GM23248 (cell line): ENCODE results near the gene SNRPA. TPM values are rescaled to one million over a fixed set of nuclear protein-coding genes. Genes with fewer than 3 reads are reported as not detected.

ENCODE experiments used
- DNase-seq: peaks from one replicate; pipeline ENCODE4 v3.0.0-alpha.2; 2015
- H2AFZ ChIP-seq: fragments of 200-600 bp; sonication (generic); 2 replicates; pipeline ENCODE4 v1.6.1; 2016; ENCODE audit warnings: antibody characterized with exemption
- H3F3A ChIP-seq: fragments of 200-600 bp; sonication (generic); 2 replicates; pipeline ENCODE4 v1.6.1; 2016; ENCODE audit warnings: mild to moderate bottlenecking, antibody characterized with exemption, mixed run types; ENCODE audit not compliant: insufficient read depth
- H3K27ac ChIP-seq: fragments of 200-600 bp; sonication (generic); 2 replicates; pipeline ENCODE4 v1.5.1; 2016; ENCODE audit warnings: mild to moderate bottlenecking
- H3K27me3 ChIP-seq: fragments of 200-600 bp; sonication (generic); replicated peaks from 2 replicates; pipeline ENCODE4 v1.6.1; 2016; ENCODE audit warnings: mild to moderate bottlenecking; ENCODE audit not compliant: insufficient read depth
- H3K36me3 ChIP-seq: fragments of 200-600 bp; sonication (generic); 2 replicates; pipeline ENCODE4 v1.6.1; 2016; ENCODE audit warnings: low read depth, mild to moderate bottlenecking
- H3K4me1 ChIP-seq: fragments of 200-600 bp; sonication (generic); 2 replicates; pipeline ENCODE4 v1.6.1; 2016; ENCODE audit warnings: mild to moderate bottlenecking; ENCODE audit not compliant: insufficient read depth
- H3K4me2 ChIP-seq: fragments of 200-600 bp; sonication (generic); one replicate; pipeline ENCODE4 v1.6.1; 2016; ENCODE audit warnings: mild to moderate bottlenecking; ENCODE audit not compliant: unreplicated experiment
- H3K4me3 ChIP-seq: fragments of 200-600 bp; sonication (generic); 2 replicates; pipeline ENCODE4 v1.5.1; 2016; ENCODE audit warnings: mild to moderate bottlenecking
- H3K79me2 ChIP-seq: fragments of 200-600 bp; sonication (generic); 2 replicates; pipeline ENCODE4 v1.6.1; 2016; ENCODE audit warnings: mild to moderate bottlenecking; ENCODE audit not compliant: insufficient read depth
- H3K9ac ChIP-seq: fragments of 200-600 bp; sonication (generic); 2 replicates; pipeline ENCODE4 v1.6.1; 2016; ENCODE audit warnings: mild to moderate bottlenecking
- H3K9me2 ChIP-seq: fragments of 200-600 bp; sonication (generic); 2 replicates; pipeline ENCODE4 v1.6.1; 2016; ENCODE audit warnings: mixed run types, mild to moderate bottlenecking, moderate library complexity; ENCODE audit not compliant: insufficient read depth
- H3K9me3 ChIP-seq: fragments of 200-600 bp; sonication (generic); one replicate; pipeline ENCODE4 v1.6.1; 2017; ENCODE audit warnings: low read depth
- H4K20me1 ChIP-seq: fragments of 200-600 bp; sonication (generic); 2 replicates; pipeline ENCODE4 v1.6.0; 2016; ENCODE audit not compliant: insufficient read depth
- EZH2 ChIP-seq: fragments of 200-600 bp; sonication (generic); IDR thresholded peaks from 2 replicates; pipeline ENCODE4 v1.6.1; 2018; ENCODE audit warnings: antibody characterized with exemption, mild to moderate bottlenecking; ENCODE audit not compliant: insufficient read depth, poor library complexity, severe bottlenecking
- EZH2phosphoT487 ChIP-seq: fragments of 200-600 bp; sonication (generic); IDR thresholded peaks from 2 replicates; pipeline ENCODE4 v1.6.1; 2018; ENCODE audit warnings: antibody characterized with exemption, moderate library complexity, mild to moderate bottlenecking, low read depth; ENCODE audit not compliant: insufficient read depth
- WGBS, 2 experiments: methylation state at CpG; one replicate each; pipeline ENCODE4 v1.1.6; 2015 to 2017; ENCODE audit warnings: low lambda C conversion rate in 2 of 2, low coverage in 1 of 2; ENCODE audit errors: missing lambda C conversion rate in 2 of 2; 5-methylcytosine and 5-hydroxymethylcytosine counted together
- in situ Hi-C: fragments of 300-500 bp; cut with MboI; formaldehyde crosslinking; loops from 2 replicates; pipeline ENCODE4 v1.15.0; 2020
- polyA plus RNA-seq: library from polyadenylated mRNA; unstranded; fragments of >200 nt; fragmentation: Nextera tagmentation; extraction: Ambion mirVana; gene quantifications from 2 replicates; pipeline ENCODE4 v1.2.1, GENCODE V29; 2016
- total RNA-seq: library from RNA; depleted of rRNA; stranded (reverse); fragments of >200 nt; shearing (Covaris generic); gene quantifications from 2 replicates; pipeline ENCODE4 v1.2.3, GENCODE V29; 2014

The SNRPA gene
- total and polyA plus RNA-seq, 2 experiments from 2014 or later, result 30.6 to 58.5 TPM

DNA sequence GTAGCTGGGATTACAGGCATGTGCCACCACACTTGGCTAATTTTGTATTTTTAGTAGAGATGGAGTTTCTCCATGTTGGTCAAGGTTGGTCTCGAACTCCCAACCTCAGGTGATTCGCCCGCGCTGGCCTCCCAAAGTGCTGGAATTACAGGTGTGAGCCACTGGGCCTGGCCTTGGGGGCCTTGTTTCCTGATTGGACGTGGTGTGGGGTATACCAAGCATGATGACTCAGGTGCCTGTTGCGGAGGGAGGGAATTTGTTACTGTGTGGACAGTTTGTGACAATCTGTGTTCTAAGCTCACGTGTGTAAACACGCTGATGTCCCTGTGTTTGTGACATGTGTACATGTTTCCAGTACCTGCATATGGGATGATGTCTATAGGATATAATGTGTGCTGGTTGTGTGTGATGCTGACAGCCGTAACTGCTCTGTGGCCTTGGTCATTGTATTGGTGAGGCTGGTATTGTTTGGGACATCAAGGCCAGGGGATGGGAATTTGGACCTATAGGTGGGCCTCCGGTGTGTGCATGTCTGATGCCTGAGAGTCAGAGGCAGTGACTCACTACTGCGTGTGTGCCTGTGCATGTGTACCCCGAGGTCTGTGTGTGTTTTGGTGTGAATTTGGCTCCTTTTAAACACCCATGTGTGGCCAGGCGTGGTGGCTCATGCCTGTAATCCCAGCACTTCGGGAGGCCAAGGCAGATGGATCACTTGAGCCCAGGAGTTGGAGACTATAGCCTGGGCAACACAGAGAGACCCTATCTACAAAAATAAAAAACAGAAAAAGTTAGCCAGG is 46.4 kb downstream of the SNRPA start:
- Histone ChIP-seq H2AFZ (peak overlapping the region; percentile 86), H3K27ac (peak overlapping the region; percentile 88), H3K79me2 (peaks cover 33% of the 10 kb centered on the region), H3K4me2 (peak overlapping the region; percentile 73), H3K27me3 (no peaks in the 10 kb centered on the region), H3K4me1 (peaks cover 13% of the 10 kb centered on the region), H3K4me3 (peak overlapping the region; percentile 92), H4K20me1 (no peaks in the 10 kb centered on the region), H3K9ac (peak overlapping the region; percentile 83), H3K9me3 (no peaks in the 10 kb centered on the region), H3K36me3 (no peaks in the 10 kb centered on the region), H3F3A (peaks cover 19% of the 10 kb centered on the region), H3K9me2 (no peaks in the 10 kb centered on the region)
- TF ChIP-seq EZH2phosphoT487 (no peak), EZH2 (no peak)
- DNase-seq, result no peak
- in situ Hi-C loops, result no loop called here
- 89 to 90% methylated on average over 14 of the region's 14 CpGs for WGBS, 2 experiments

DNA sequence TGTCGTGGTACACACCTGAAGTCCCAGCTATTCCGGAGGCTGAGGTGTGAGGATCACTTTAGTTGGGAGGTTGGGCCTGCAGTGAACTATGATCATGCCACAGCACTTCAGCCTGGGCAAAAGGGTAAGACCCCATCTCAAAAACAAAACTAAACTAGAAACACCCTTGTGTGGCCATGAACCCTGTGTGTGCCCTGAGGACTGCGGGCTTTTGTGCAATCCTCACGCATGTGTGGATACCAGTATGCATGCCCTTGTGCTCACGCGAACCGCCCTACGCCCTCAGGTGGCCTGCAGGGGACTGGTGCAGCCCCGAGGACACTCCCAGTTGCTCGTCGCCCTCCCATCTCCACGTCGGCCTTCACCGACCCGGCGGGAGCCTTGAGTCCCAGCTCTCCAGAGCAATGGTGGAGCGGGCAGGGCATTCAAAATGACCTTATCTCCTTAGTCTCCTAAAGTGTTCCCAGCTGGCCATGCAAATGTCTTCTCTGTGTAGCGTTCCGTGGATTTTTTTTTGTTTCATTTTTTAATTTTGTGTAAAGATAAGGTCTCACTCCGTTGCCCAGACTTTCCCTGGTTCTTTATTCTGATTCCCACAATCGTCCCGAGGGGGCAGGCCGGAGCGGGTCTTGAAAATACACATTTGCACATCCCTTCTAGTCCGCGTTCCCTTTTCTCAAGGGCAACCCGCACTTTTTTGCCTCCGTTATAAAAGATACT is 47.1 kb downstream of the SNRPA start:
- no peaks in the 10 kb centered on the region for H3K27me3 ChIP-seq
- H3K27ac ChIP-seq, result peak overlapping the region; percentile 88
- H2AFZ ChIP-seq, result peak overlapping the region; percentile 86
- peaks cover 41% of the 10 kb centered on the region for H3K79me2 ChIP-seq
- WGBS, 2 experiments, result 12 to 14% methylated on average over 28 of the region's 28 CpGs
- peaks cover 20% of the 10 kb centered on the region for H3F3A ChIP-seq
- H3K36me3 ChIP-seq, result no peaks in the 10 kb centered on the region
- DNase-seq, result peak; percentile 81
- no peaks in the 10 kb centered on the region for H3K9me3 ChIP-seq
- H3K4me2 ChIP-seq, result peak overlapping the region; percentile 73
- no peaks in the 10 kb centered on the region for H4K20me1 ChIP-seq
- H3K4me3 ChIP-seq, result peak overlapping the region; percentile 92
- peaks cover 21% of the 10 kb centered on the region for H3K4me1 ChIP-seq
- in situ Hi-C loops, result no loop called here
- H3K9me2 ChIP-seq, result no peaks in the 10 kb centered on the region
- H3K9ac ChIP-seq, result peak overlapping the region; percentile 83
- TF ChIP-seq EZH2phosphoT487 (no peak), EZH2 (no peak)

DNA sequence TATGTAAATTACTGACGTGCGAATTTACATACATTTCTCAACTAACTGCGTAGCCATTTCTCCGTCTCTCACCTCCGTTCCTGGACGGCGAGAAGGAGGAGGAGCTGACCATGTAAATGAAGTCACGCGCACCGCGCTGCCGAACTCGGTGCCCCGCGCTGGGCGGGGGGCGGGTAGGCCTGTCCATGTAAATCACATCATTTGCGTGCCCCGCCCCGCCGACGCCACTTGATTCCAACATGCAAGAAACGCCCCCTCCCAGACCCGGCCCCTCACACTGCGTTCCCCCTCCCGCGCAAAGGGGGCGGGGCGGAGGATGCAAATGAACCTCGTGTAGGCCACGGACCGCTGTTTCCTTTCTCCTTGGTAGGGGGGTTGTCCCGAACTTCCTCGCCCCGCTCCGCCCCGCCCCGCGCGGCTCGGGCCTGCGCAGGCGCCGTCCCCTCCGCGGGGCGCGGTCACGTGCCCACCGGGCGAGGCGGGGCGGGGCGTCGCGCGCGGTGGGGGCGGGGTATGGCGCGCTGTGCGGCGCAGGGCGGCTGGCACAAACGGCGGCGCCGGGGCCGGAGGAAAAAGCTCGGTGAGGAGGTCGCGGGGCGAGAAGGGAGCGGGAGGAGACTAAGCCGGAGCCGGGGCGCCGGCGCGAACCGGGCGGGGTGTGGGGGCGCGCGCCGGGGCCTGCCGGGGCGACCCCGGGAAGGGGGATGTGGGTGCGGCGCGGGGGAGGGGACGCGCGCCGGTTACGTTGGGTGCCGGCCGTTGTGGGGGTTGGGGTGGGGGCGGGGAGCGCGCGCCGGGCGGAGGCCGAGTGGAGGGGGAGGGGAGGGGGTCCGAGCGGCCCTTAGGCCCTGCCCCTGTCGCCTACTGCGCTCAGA is 47.9 kb downstream of the SNRPA start, which contains the start of gene EGLN2:
TSS of gene EGLN2 (plus strand) at position 509 of the 875 bp plus-strand sequence. CDS start 1,382 bp downstream, outside the sequence.
- WGBS, 2 experiments, result 0 to 1% methylated on average over 40 to 100 of the region's 110 CpGs
- Histone ChIP-seq H3K4me2 (peak within 1 kb of the TSS; percentile 89), H3K27ac (peak within 1 kb of the TSS; percentile 88), H4K20me1 (no peaks in the 10 kb centered on the region), H3F3A (peaks cover 20% of the 10 kb centered on the region), H3K9me3 (no peaks in the 10 kb centered on the region), H3K4me3 (peak within 1 kb of the TSS; percentile 92), H3K79me2 (peaks cover 49% of the 10 kb centered on the region), H3K9ac (peak within 1 kb of the TSS; percentile 90), H2AFZ (peak within 1 kb of the TSS; percentile 86), H3K27me3 (no peaks in the 10 kb centered on the region), H3K9me2 (no peaks in the 10 kb centered on the region), H3K36me3 (no peaks in the 10 kb centered on the region), H3K4me1 (peaks cover 27% of the 10 kb centered on the region)
- TF ChIP-seq EZH2phosphoT487 (no peak), EZH2 (no peak)
- DNase-seq, result peak; percentile 99
- in situ Hi-C loops, result no loop called here
